Pancreas (tissue), 10 donors: ENCODE measurements around the gene ERI3. TPM values are rescaled to one million over a fixed set of nuclear protein-coding genes. Genes with fewer than 3 reads are reported as not detected.
A peak's percentile ranks its signal among the peaks of the same experiment; 100 is the strongest.

Source experiments
- ATAC-seq, 4 donors: fragments of 200-7000 bp; cut with Tn5 transposase; one replicate each; pipeline versions ENCODE4 v1.8.0 to v1.9.1; 2020; ENCODE audit warnings: mild to moderate bottlenecking in 4 of 4, moderate library complexity in 4 of 4
- DNase-seq, 6 donors: peaks; one replicate each; pipeline ENCODE4 v3.0.0-alpha.2; 2020
- FAIRE-seq: peaks from 2 replicates; lab custom pipeline; 2012; peaks lifted over from hg19 to GRCh38; lab: Jason Lieb, UNC
- H3K27ac ChIP-seq, 4 donors: fragments of 200-600 bp; sonication (generic); 1 replicate in 3 of 4; 2 replicates in 1 of 4; pipeline versions ENCODE4 v1.5.0 to v1.8.0; 2020
- H3K27me3 ChIP-seq, 4 donors: fragments of 200-600 bp; one replicate each; pipeline ENCODE4 v1.8.0; 2021
- H3K36me3 ChIP-seq, 3 donors: fragments of 200-600 bp; sonication (generic) in 1 of 3; one replicate each; pipeline versions ENCODE4 v1.5.0 to v1.8.0; 2020 to 2021
- H3K4me1 ChIP-seq, 3 donors: fragments of 200-600 bp; one replicate each; pipeline ENCODE4 v1.8.0; 2021
- H3K4me3 ChIP-seq, 4 donors: fragments of 200-600 bp; sonication (generic) in 2 of 4; one replicate each; pipeline versions ENCODE4 v1.5.0 to v1.8.0; 2020 to 2021
- H3K9me3 ChIP-seq, 4 donors: fragments of 200-600 bp; one replicate each; pipeline ENCODE4 v1.8.0; 2021
- CTCF ChIP-seq, 4 donors: fragments of 200-600 bp; sonication (generic) in 3 of 4; IDR thresholded peaks; one replicate each; pipeline versions ENCODE4 v1.5.0 to v1.8.0; 2021; ENCODE audit warnings: antibody characterized with exemption in 4 of 4
- WGBS, 2 donors: extraction: QIAGEN DNeasy Blood & Tissue Kit; methylation state at CpG; one replicate each; pipeline ENCODE4 v1.1.7; 2013; 5-methylcytosine and 5-hydroxymethylcytosine counted together
- intact Hi-C, 3 donors: fragments of 100-400 bp; cut with DNase I; formaldehyde crosslinking; loops; one replicate each; pipeline versions ENCODE4 v1.11.1 to v1.14.2; 2022
- polyA plus RNA-seq, 2 donors: library from polyadenylated mRNA; stranded (reverse); fragments of 200-250 nt; gene quantifications; one replicate each; pipeline ENCODE4 v1.2.3, GENCODE V29; 2013
- total RNA-seq, 6 donors: library from RNA; stranded (reverse); fragmentation: NEBNext Ultra II Directional in 4 of 6; extraction: Animal tissue kit (Norgen Biotek cat#: 25700) in 4 of 6; gene quantifications; one replicate each; pipeline versions ENCODE4 v1.2.1 to v1.2.4, GENCODE V29; 2021 to 2023
- donor health status: healthy with polysubstance abuse.
- donor health status: DM: no; HTN: no; CAD: no; lungs with moderate emphysema.
- donor health status: DM: no; HTN: no; CAD: no.
- donor health status: control.
- donor health status: control.
- donor health status: Bipolar disorder and iron deficiency.
- donor health status: DM: yes; HTN: yes; CAD: no.
- donor health status: DM: no; HTN: no; CAD: no.
- donor health status: DM: no; HTN: no; CAD: no.
- donor health status: DM: yes; HTN: yes; CAD: no.

Gene ERI3
- total and polyA plus RNA-seq, 8 donors = 18.9 to 33.7 (median 21.8) TPM

- intact Hi-C loops = no loop called here
- no peaks in the 10 kb centered on the region for H3K27me3 ChIP-seq
- peaks cover 0 to 17% (median 0%) of the 10 kb centered on the region in 3 donors for H3K36me3 ChIP-seq
- H3K27ac ChIP-seq = no peak overlapping the region
- FAIRE-seq (no peak), DNase-seq (no peak), ATAC-seq (no peak)
- 65 to 67% methylated on average over 7 of the region's 7 CpGs for WGBS, 2 donors
- H3K9me3 ChIP-seq = no peaks in the 10 kb centered on the region
- H3K4me3 ChIP-seq = no peak overlapping the region
- no peak for TF ChIP-seq CTCF (IDR thresholded peaks at IDR 0.05)
- no peaks in the 10 kb centered on the region for H3K4me1 ChIP-seq
These were observed 54.2 kb downstream of the ERI3 start for GRCh38 chr1:44300852-44301251.

GRCh38 chr1:44297695-44298400, 57.2 kb downstream of the ERI3 start:
- WGBS, 2 donors = 79 to 81% methylated on average over 2 of the region's 2 CpGs
- no peaks in the 10 kb centered on the region for H3K9me3 ChIP-seq
- no peak for FAIRE-seq
- no peak overlapping the region for H3K27ac ChIP-seq
- no peak for DNase-seq
- H3K4me3 ChIP-seq = no peak overlapping the region
- no peak for ATAC-seq
- H3K27me3 ChIP-seq = no peaks in the 10 kb centered on the region
- no peak for TF ChIP-seq CTCF (IDR thresholded peaks at IDR 0.05)
- peaks cover 6 to 12% (median 7%) of the 10 kb centered on the region in 3 donors for H3K4me1 ChIP-seq
- intact Hi-C loops = no loop called here
- peaks cover 0 to 14% (median 0%) of the 10 kb centered on the region in 3 donors for H3K36me3 ChIP-seq

- FAIRE-seq (no peak), DNase-seq (no peak), ATAC-seq (no peak)
- Histone ChIP-seq H3K27ac (no peak overlapping the region), H3K4me1 (peaks cover 6 to 14% (median 7%) of the 10 kb centered on the region in 3 donors), H3K4me3 (no peak overlapping the region), H3K9me3 (no peaks in the 10 kb centered on the region), H3K36me3 (peaks cover 0 to 14% (median 0%) of the 10 kb centered on the region in 3 donors), H3K27me3 (no peaks in the 10 kb centered on the region)
- intact Hi-C loops = no loop called here
- TF ChIP-seq CTCF (IDR thresholded peaks at IDR 0.05) = no peak
- WGBS, 2 donors = 89 to 92% methylated on average over 7 of the region's 7 CpGs
These were observed 58.3 kb downstream of the ERI3 start for GRCh38 chr1:44296806-44297205.

- FAIRE-seq (no peak), DNase-seq (no peak), ATAC-seq (no peak)
- no peak overlapping the region for H3K27ac ChIP-seq
- WGBS, 2 donors = 93% methylated on average over 6 of the region's 6 CpGs
- H3K27me3 ChIP-seq = no peaks in the 10 kb centered on the region
- peaks cover 0 to 14% (median 0%) of the 10 kb centered on the region in 3 donors for H3K36me3 ChIP-seq
- H3K9me3 ChIP-seq = no peaks in the 10 kb centered on the region
- no peak for TF ChIP-seq CTCF (IDR thresholded peaks at IDR 0.05)
- intact Hi-C loops = no loop called here
- no peak overlapping the region for H3K4me3 ChIP-seq
- peaks cover 6 to 14% (median 7%) of the 10 kb centered on the region in 3 donors for H3K4me1 ChIP-seq
These were observed 59.0 kb downstream of the ERI3 start for GRCh38 chr1:44296086-44296485.

GRCh38 chr1:44294588-44295007, 60.5 kb downstream of the ERI3 start:
- peak overlapping the region; percentile 18 to 85 (median 68) for H3K27ac ChIP-seq
- no peak for TF ChIP-seq CTCF (IDR thresholded peaks at IDR 0.05)
- H3K36me3 ChIP-seq = peaks cover 0 to 14% (median 0%) of the 10 kb centered on the region in 3 donors
- intact Hi-C loops = no loop called here
- H3K4me3 ChIP-seq = no peak overlapping the region
- 85 to 88% methylated on average over 4 of the region's 4 CpGs for WGBS, 2 donors
- FAIRE-seq = no peak
- peaks cover 6 to 14% (median 7%) of the 10 kb centered on the region in 3 donors for H3K4me1 ChIP-seq
- peak in 3 of 6 donors; percentile 25 to 37 (median 27) for DNase-seq
- no peaks in the 10 kb centered on the region for H3K27me3 ChIP-seq
- ATAC-seq = peak in 3 of 4 donors; percentile 7 to 39 (median 14)
- no peaks in the 10 kb centered on the region for H3K9me3 ChIP-seq
